Measurements from ENCODE around the gene GET4. TPM values are rescaled to one million over a fixed set of nuclear protein-coding genes. Genes with fewer than 3 reads are reported as not detected.

The GET4 gene
- total RNA-seq, 1 experiment from 2014 or later = 120 TPM

- CTCF ChIA-PET = no interaction called here
- intact Hi-C loops (cut with micrococcal nuclease; ENCODE audit: unreplicated experiment) = no loop called here
- no TSS peak for BruUV-seq (replicated peaks)
Measured at GRCh38 chr7:918118-918425, 41.7 kb downstream of the GET4 start.

DNA sequence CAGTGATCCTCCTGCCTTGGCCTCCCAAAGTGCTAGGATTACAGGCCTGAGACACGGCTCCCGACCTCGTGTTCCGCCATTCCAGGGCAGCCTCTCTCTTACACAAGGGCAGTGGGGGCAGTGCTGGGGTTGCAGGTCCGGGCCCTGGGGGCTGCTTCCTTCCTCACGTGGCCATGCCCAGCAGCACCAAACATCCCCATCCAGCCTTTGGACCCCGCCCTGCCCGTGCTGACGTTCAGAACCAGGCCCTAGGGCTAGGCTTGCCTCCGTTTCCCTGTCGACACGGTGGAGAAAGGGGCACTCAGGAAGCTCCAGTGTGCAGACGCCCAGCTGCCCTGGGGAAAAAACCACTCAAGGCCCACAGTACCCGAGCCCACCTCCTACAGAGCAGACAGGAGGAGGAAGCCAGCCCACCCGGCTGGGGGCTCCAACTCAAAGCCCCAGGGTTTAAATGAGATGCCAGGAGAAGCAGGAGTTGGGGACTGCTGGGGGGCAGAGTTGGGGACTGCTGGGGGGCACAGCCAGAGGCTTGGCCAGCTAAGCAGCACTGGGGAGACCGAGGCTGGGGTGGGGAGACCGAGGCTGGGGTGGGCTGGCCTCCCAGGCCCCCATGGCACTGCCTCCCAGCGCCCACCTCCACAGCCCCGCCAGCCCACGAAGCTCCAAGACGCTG, 42.2 kb downstream of the GET4 start:
- Histone ChIP-seq H3F3A (ENCODE audit: insufficient read depth, low read depth) (peaks cover 6% of the 10 kb centered on the region; the same call in 1 of the 2 replicates), H3K9me3 (ENCODE audit: insufficient read depth, low read depth) (no peaks in the 10 kb centered on the region), H3K79me2 (ENCODE audit: low read depth) (no peaks in the 10 kb centered on the region), H2AFZ (no peak overlapping the region), H3K27me3 (ENCODE audit: insufficient read depth, low read depth) (no peaks in the 10 kb centered on the region), H3K4me2 (no peak overlapping the region), H4K20me1 (ENCODE audit: insufficient read depth) (no peaks in the 10 kb centered on the region), H3K4me3 (no peak overlapping the region), H3K9me2 (ENCODE audit: insufficient read depth) (no peaks in the 10 kb centered on the region), H3K36me3 (ENCODE audit: low read depth) (no peaks in the 10 kb centered on the region), H3K4me1 (replicated peaks; ENCODE audit: insufficient read depth) (peaks cover 12% of the 10 kb centered on the region), H3K27ac (no peak overlapping the region)
- no TSS peak for BruUV-seq (replicated peaks)
- TF ChIP-seq EZH2 (IDR thresholded peaks at IDR 0.05; ENCODE audit: low read depth) (no peak), CTCF (conservative IDR thresholded peaks at IDR 0.05) (no peak)
- intact Hi-C loops (cut with micrococcal nuclease; ENCODE audit: unreplicated experiment) = no loop called here
- ChIA-PET CTCF (no interaction called here), POLR2A (ENCODE audit: unreplicated experiment) (no interaction called here)
- no peak for DNase-seq

More at GRCh38 chr7:918118-918425, 41.7 kb downstream of the GET4 start:
- peaks cover 9% of the 10 kb centered on the region; the same call in 1 of the 2 replicates for H3F3A ChIP-seq (ENCODE audit: insufficient read depth, low read depth)
- POLR2A ChIA-PET (ENCODE audit: unreplicated experiment) = no interaction called here
- no peak overlapping the region for H2AFZ ChIP-seq
- H3K79me2 ChIP-seq (ENCODE audit: low read depth) = no peaks in the 10 kb centered on the region
- TF ChIP-seq EZH2 (IDR thresholded peaks at IDR 0.05; ENCODE audit: low read depth) = no peak
- no peak for TF ChIP-seq CTCF (conservative IDR thresholded peaks at IDR 0.05)
- no peaks in the 10 kb centered on the region for H3K9me2 ChIP-seq (ENCODE audit: insufficient read depth)
- H3K27me3 ChIP-seq (ENCODE audit: insufficient read depth, low read depth) = no peaks in the 10 kb centered on the region
- H4K20me1 ChIP-seq (ENCODE audit: insufficient read depth) = no peaks in the 10 kb centered on the region
- DNase-seq = no peak
- H3K9me3 ChIP-seq (ENCODE audit: insufficient read depth, low read depth) = no peaks in the 10 kb centered on the region
- peaks cover 12% of the 10 kb centered on the region for H3K4me1 ChIP-seq (replicated peaks; ENCODE audit: insufficient read depth)
- H3K36me3 ChIP-seq (ENCODE audit: low read depth) = no peaks in the 10 kb centered on the region
- no peak overlapping the region for H3K4me3 ChIP-seq
- H3K4me2 ChIP-seq = no peak overlapping the region
- no peak overlapping the region for H3K27ac ChIP-seq

DNA sequence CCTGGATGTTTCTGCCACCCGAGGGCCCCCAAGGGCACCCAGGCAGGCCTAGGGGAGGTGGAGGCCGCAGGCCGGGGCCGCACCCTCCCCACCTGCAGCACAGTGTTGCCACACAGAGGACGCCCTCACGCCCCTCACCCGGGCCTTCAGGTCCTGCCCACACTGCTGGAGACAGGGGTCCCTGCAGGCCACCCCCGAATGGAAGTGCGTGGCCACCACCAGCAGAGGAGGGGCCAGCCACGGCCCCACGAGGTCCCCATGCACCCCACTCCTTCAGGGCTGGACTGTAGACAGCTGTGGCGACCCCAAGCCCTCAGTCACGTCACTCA, 42.7 kb downstream of the GET4 start:
- peaks cover 8% of the 10 kb centered on the region for H3K4me1 ChIP-seq (replicated peaks; ENCODE audit: insufficient read depth)
- no peak overlapping the region for H3K27ac ChIP-seq
- no peaks in the 10 kb centered on the region for H4K20me1 ChIP-seq (ENCODE audit: insufficient read depth)
- H3K4me3 ChIP-seq = no peak overlapping the region
- H3K27me3 ChIP-seq (ENCODE audit: insufficient read depth, low read depth) = no peaks in the 10 kb centered on the region
- H3K79me2 ChIP-seq (ENCODE audit: low read depth) = no peaks in the 10 kb centered on the region
- H3K9me3 ChIP-seq (ENCODE audit: insufficient read depth, low read depth) = no peaks in the 10 kb centered on the region
- no peak for DNase-seq
- H3K36me3 ChIP-seq (ENCODE audit: low read depth) = no peaks in the 10 kb centered on the region
- intact Hi-C loops (cut with micrococcal nuclease; ENCODE audit: unreplicated experiment) = no loop called here
- no peak overlapping the region for H3K4me2 ChIP-seq
- POLR2A ChIA-PET (ENCODE audit: unreplicated experiment) = no interaction called here
- H3K9me2 ChIP-seq (ENCODE audit: insufficient read depth) = no peaks in the 10 kb centered on the region
- CTCF ChIA-PET = no interaction called here
- no peak overlapping the region for H2AFZ ChIP-seq
- TF ChIP-seq CTCF (conservative IDR thresholded peaks at IDR 0.05) = no peak
- no peak for TF ChIP-seq EZH2 (IDR thresholded peaks at IDR 0.05; ENCODE audit: low read depth)
- BruUV-seq (replicated peaks) = no TSS peak
- peaks cover 1% of the 10 kb centered on the region; the same call in 1 of the 2 replicates for H3F3A ChIP-seq (ENCODE audit: insufficient read depth, low read depth)
